GM10248 (cell line): ENCODE data around the gene STPG3.

ENCODE experiments used
- CTCF ChIA-PET: fragments of 300-600 bp; sonication (Branson Sonifier 250); formaldehyde crosslinking; extraction: SDS; loops from one replicate; lab custom pipeline; 2021; ENCODE audit warnings: antibody characterized with exemption; lab: Yijun Ruan, JAX
- POLR2A ChIA-PET: fragments of 350-650 bp; sonication (Branson Sonifier 250); formaldehyde crosslinking; extraction: SDS; loops from one replicate; lab custom pipeline; 2020; ENCODE audit warnings: antibody characterized with exemption; lab: Yijun Ruan, JAX
- DNase-seq: peaks from one replicate; pipeline ENCODE4 v3.0.0; 2012; ENCODE audit errors: extremely low spot score
- TF ChIP-seq, protein P1 (sequence below): IDR thresholded peaks from 2 replicates; pipeline ENCODE4 v1.5.1; 2012; ENCODE audit warnings: mild to moderate bottlenecking, low read depth; ENCODE audit errors: extremely low read depth, missing control alignments, control extremely low read depth

Gene STPG3

DNA sequence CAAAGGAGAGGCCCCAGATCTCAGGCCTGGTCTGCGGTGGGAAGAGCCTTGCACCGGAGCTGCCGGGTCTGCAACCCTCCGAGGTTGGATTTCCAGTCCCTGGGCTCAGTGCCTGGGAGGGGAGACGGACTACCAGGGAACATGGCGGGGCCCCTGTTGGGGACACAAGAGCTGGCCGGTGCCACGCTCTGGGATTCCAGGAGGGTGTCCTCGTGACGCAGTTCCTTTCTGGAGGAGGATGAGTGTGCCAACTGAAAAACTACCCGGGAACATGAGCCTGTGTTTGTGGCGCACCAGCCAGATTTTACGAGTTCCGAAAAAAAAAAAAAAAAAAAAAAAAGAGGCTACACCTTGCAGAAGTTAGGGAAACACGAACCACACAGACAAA is 42.0 kb downstream of the STPG3 start:
- no peak for DNase-seq
- ChIA-PET CTCF (interaction anchor here (1.4 to 1.8 kb wide), 2 partner anchors 9 to 258 kb away, joined by 3 to 7 read pairs; partner anchors contain the start of gene NRARP), POLR2A (interaction anchor here (0.7 to 1.4 kb wide), 2 partner anchors 9 to 18 kb away, joined by 5 to 6 read pairs; partner anchors contain the start of gene NRARP)
- TF ChIP-seq, protein P1, sequence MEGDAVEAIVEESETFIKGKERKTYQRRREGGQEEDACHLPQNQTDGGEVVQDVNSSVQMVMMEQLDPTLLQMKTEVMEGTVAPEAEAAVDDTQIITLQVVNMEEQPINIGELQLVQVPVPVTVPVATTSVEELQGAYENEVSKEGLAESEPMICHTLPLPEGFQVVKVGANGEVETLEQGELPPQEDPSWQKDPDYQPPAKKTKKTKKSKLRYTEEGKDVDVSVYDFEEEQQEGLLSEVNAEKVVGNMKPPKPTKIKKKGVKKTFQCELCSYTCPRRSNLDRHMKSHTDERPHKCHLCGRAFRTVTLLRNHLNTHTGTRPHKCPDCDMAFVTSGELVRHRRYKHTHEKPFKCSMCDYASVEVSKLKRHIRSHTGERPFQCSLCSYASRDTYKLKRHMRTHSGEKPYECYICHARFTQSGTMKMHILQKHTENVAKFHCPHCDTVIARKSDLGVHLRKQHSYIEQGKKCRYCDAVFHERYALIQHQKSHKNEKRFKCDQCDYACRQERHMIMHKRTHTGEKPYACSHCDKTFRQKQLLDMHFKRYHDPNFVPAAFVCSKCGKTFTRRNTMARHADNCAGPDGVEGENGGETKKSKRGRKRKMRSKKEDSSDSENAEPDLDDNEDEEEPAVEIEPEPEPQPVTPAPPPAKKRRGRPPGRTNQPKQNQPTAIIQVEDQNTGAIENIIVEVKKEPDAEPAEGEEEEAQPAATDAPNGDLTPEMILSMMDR, result no peak

DNA sequence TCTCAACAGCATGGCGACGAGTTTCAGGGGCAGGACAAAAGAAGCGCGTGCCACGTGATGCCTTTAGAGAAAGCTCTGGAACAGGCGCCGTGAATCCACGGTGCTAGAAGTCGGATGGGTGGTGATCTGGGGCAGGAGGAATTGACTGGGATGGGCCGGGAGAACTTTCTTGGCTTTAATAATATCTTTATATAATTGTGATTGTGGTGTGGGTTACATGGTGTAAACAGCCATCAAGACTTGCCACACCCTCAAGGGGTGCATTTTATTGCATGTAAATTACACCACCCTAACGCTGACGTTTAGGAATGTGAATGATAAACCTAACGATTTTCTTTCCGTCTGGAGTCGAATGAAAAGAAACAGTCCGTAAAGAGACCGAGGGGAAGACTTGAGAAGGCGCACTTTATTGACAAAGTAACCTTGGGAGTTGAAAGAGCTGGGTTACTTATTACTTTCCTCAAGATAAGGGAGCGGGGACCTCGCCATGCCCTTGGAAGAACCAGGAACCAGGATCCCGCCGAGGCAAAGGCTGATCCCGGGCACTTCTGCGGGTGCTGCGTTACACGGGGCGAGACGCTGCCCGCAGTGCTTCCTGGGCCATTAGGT is 42.5 kb downstream of the STPG3 start:
- TF ChIP-seq, protein P1, result no peak
- ChIA-PET CTCF (interaction anchor here (0.7 to 1.8 kb wide), 4 partner anchors 8 to 259 kb away, joined by 3 to 7 read pairs (median 3); partner anchors contain the start of genes EXD3 and NRARP), POLR2A (interaction anchor here (1.4 kb wide), 1 partner anchor 9 kb away, joined by 5 read pairs; the partner anchor contains the start of gene NRARP)
- DNase-seq, result no peak

DNA sequence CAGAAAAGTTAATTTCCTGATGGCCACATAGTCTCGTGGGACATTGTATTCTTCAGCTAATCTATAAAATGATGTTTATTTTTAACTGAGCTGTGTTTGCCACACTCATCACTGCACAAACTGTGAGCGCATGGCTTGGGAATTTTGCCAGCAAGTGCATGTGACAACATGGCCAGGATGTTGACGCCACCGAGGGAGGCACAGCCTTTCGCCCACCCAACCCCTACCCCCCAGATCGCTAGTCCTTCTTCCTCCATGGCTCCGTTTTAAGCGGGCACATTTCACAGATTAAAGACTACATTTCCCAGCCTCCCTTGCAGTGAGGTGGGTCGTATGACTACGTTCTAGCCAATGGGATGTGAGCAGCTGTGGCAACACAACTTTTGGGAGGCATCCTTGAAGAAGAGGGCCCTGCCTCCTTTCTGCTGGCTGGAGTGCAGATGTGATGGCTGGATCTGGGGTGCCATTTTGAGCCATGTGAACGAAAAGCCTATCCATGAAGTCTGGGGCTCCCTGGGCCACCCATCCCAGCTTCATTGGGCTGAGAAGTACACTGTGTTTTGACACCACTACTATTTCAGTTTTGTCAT is 43.1 kb downstream of the STPG3 start:
- TF ChIP-seq, protein P1, result no peak
- ChIA-PET CTCF (interaction anchor here (0.7 to 1.8 kb wide), 4 partner anchors 8 to 259 kb away, joined by 3 to 7 read pairs (median 3); partner anchors contain the start of genes EXD3 and NRARP), POLR2A (interaction anchor here (1.4 kb wide), 1 partner anchor 8 kb away, joined by 5 read pairs; the partner anchor contains the start of gene NRARP)
- DNase-seq, result no peak

DNA sequence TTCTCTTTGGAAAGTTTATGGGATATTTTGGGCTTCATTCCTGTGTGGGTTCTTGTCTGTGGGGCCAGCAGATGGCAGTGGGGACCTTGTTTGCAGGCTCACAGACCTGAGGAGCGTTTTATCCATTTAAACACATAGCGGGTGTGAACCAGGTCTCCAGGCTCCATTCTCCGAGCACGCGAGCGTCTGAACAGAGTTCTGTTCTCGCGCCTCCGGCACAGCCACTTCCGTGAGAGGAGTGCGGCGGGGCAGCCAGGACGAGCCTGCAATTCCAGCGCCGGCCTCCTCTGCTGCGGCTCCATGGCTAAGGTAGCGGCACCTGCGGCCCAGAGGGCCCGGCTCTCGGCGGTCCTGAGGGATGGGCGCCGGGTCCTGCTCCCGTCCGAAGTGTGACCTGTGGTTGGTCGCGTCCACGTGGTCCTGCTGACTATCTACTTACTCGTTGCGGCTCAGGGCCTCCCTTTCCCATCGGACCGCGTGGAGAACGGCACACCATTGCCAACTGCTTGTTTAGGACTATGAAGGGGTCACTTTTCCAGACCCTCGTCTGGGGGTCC is 43.7 kb downstream of the STPG3 start:
- DNase-seq, result no peak
- TF ChIP-seq, protein P1, result peak; percentile 28
- POLR2A ChIA-PET, result no interaction called here
- CTCF ChIA-PET, result interaction anchor here (0.9 to 1.4 kb wide), 2 partner anchors 128 to 260 kb away, joined by 3 read pairs; partner anchors contain the start of gene EXD3

DNA sequence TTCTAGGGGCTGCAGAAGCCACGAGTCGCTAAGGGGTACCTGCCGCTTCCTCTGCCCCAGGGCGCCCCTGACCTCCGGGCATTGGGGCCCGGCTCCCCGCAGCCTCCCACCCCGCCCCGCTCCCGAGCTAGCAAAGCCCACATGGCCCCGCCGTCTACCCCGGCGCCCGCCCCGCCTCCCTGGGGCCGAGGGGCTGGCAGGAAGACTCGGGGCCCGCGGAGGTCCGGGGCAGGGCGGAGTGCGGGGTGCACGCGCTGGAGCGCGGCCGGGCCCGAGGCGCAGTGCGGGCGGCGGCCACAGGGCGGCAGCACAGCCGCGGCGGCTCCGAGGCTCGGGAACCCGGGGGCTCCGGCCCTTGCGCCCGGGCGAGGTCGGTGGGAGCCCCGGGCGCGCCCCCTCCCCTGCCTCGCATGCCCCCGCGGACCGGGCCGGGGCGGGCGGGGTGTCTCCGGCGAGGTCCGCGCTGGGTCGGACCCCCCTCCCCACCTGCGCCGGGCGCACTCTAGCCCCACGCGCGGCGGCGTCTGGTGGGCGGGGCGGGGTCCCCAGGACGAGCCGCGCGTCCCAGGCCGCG is 44.2 kb downstream of the STPG3 start:
- TF ChIP-seq, protein P1, result peak; percentile 92
- peak; percentile 89 for DNase-seq
- POLR2A ChIA-PET, result interaction anchor here (0.6 kb wide), 1 partner anchor 55 kb away, joined by 3 read pairs; no protein-coding TSS in a partner anchor
- CTCF ChIA-PET, result no interaction called here
